Sciatic nerve (tissue), 2 donors: ENCODE data around the gene FFAR3. TPM values are rescaled to one million over a fixed set of nuclear protein-coding genes. Genes with fewer than 3 reads are reported as not detected.
"Not testable (repeated sequence)": the region's sequence is repeated elsewhere in the genome, so short reads cannot be mapped to it uniquely, and the experiment has no call there.

ENCODE experiments used
- ATAC-seq: fragments of 200-7000 bp; cut with Tn5 transposase; one replicate; pipeline ENCODE4 v1.9.1; 2020; ENCODE audit warnings: mild to moderate bottlenecking, moderate library complexity
- DNase-seq: peaks from one replicate; pipeline ENCODE4 v3.0.0-alpha.2; 2020; ENCODE audit warnings: low spot score
- intact Hi-C: fragments of 100-400 bp; cut with DNase I; formaldehyde crosslinking; loops from one replicate; pipeline ENCODE4 v1.14.2; 2022
- total RNA-seq: library from RNA; stranded (reverse); fragmentation: NEBNext Ultra II Directional; extraction: Animal tissue kit (Norgen Biotek cat#: 25700); gene quantifications from one replicate; pipeline ENCODE4 v1.2.1, GENCODE V29; 2021
- donor health status: DM: no; HTN: no; CAD: no.
- donor health status: DM: no; HTN: no; CAD: no.

The FFAR3 gene
- total RNA-seq, 1 donor from 2014 or later: 0.76 TPM

GRCh38 chr19:35392742-35393715 is 34.8 kb downstream of the FFAR3 start:
- DNase-seq (no peak), ATAC-seq (no peak)
- intact Hi-C loops: no loop called here

GRCh38 chr19:35395382-35396199 is 37.3 kb downstream of the FFAR3 start:
- no peak for ATAC-seq
- DNase-seq: no peak
- intact Hi-C loops: no loop called here

- DNase-seq: no peak
- no peak for ATAC-seq
- intact Hi-C loops: no loop called here
Observed at GRCh38 chr19:35396240-35396885, 38.1 kb downstream of the FFAR3 start.

DNA sequence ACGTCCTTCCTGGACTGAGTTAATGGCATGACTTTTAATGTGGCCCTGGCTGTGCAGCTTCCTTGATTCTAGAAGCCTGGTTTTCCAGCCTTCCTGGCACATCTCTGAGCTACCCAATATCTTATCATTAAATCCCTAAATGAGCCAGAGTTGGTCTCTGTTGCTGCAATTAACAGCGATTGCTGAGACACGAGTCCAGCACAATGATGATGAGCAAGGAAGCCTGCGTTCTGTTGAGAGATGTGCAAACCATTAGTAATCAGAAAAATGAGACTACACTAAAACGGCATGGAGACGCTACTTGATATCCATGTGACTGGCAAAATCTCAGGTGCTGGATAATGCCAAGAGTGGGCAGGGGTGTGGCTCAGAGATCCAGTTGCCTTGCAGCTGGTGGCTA is 38.8 kb downstream of the FFAR3 start:
- DNase-seq (no peak), ATAC-seq (no peak)
- intact Hi-C loops: no loop called here

DNA sequence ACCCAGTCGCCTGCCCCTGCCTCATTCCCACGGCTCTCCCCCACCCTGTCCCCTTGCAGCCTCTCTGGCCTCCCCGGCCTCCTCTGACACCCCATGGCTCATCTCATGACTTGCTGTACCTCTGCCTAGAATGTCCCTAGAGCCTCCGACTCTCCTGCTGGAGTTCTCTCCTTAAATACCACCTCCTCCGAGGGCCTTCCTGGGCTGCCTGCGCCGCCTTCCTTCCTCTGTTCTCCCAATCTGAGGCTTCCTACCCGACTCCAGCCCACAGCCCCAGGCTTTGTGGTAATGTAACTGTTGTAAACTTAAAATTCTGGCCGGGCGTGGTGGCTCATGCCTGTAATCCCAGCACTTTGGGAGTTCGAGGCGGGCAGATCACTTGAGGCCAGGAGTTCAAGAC is 40.3 kb downstream of the FFAR3 start:
- intact Hi-C loops: no loop called here
- DNase-seq: no peak
- ATAC-seq: no peak

DNA sequence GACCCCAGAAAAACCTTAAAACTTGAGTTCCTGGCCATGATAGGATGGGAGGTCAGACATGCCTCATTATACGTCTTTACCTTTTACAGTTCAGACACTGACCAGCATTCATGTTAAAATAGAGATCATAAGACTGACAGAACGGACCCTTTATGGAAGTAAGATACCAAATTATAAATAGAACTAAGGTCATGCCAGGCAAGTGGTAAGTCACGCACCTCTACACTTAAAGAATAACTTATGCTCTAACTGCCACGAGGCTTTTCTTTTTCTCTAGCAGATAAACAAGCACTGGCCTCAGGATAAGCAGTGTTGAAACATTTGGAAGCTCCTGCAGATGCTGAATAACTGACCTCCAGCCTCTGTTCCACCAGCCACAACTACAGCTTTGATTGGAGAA is 41.0 kb downstream of the FFAR3 start:
- no peak for DNase-seq
- ATAC-seq: no peak
- intact Hi-C loops: no loop called here

GRCh38 chr19:35399948-35400772 is 41.9 kb downstream of the FFAR3 start:
- ATAC-seq (no peak), DNase-seq (no peak)
- intact Hi-C loops: no loop called here

DNA sequence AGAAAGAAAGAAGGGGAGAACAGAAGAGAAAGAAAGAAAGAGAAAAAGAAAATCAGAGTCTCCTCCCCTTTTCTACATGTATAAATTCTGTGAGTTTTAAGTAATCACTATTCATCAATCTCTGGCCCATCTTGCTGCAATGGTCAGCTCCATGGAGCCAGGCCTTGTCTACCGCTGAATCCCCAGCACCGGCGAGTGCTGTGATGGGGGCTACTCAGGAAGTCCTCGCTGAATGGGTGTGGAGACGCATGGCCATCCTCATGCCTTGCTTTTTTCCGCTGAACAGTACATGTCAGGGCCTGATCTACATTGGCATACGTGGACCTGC is 42.5 kb downstream of the FFAR3 start:
- intact Hi-C loops: no loop called here
- ATAC-seq (no peak), DNase-seq (no peak)

DNA sequence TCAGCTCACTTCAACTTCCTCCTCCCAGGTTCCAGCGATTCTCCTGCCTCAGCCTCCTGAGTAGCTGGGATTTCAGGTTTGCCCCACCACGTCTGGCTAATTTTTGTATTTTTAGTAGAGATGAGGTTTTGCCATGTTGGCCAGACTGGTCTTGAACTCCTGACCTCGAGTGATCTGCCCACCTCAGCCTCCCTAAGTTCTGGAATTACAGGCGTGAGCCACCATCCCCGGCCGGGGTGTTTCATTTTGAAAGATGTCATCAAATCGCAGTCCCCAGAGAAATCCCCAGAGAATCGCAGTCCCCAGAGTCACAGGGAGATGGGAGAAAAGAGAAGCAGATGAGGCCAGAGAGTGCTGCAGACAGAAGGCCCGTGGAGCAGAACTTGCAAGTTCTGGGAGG is 43.2 kb downstream of the FFAR3 start:
- ATAC-seq, intact Hi-C loops, DNase-seq: not testable (repeated sequence)

- intact Hi-C loops: no loop called here
- DNase-seq (no peak), ATAC-seq (no peak)
Observed at GRCh38 chr19:35403116-35403760, 45.0 kb downstream of the FFAR3 start.

GRCh38 chr19:35404879-35405622 is 46.8 kb downstream of the FFAR3 start:
- no peak for DNase-seq
- ATAC-seq: no peak
- intact Hi-C loops: no loop called here

DNA sequence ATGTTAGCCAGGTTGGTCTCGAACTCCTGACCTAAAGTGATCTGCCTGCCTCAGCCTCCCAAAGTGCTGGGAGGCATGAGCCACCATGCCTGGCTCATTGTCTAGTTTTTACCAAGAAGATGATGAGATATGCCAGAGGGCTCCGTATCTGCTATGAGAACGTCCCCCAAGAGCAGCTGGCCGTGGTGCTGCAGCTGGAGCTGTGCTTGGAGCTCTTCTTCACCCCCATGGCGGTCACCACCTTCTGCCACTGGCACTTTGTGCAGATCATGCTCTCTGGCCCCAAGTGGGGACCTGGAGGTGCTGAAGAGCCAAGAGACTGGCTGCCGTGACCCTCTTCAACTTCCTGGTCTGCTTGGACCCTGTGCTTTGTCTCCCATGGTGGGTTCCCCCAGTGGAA is 49.4 kb downstream of the FFAR3 start:
- intact Hi-C loops: no loop called here
- no peak for ATAC-seq
- DNase-seq: no peak

DNA sequence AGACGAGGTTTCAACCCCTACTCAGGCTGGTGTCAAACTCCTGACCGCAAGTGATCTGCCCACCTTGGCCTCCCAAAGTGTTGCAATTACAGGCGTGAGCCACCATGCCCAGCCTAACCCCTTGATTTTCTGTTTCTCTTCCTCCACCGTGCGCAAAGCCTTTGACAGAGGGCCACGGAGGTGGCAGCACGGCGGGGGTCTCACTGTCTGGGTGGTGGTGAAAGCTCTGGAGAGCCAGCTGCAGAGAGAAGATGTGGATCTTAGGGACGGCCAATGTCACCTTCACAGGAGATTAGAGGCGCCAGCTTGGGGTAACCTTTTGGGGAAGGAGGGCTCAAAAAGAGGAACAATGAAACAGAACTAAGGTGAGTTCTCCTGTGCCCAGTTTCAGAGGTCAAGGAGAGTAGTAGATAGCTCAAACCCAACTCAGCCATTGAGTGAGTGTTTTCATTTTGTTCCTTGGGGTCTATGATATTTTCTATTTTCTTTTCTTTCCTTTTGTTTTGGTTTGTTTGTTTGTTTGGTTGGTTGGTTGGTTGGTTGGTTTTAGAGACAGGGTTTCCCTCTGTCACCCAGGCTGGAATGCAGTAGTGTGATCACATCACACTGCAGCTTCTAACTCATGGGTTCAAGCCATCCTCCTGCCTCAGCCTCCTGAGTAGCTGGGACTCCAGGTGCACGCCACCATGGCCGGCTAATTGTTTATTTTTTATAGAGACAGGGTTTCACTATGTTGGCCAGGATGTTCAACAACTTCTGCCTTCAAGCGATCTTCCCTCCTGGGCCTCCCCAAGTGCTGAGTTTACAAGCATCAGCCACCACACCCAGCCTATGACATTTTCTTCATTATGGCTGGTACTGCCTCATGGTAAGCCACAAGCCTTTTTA is 50.3 kb downstream of the FFAR3 start:
- ATAC-seq: no peak
- DNase-seq: no peak
- intact Hi-C loops: no loop called here

GRCh38 chr19:35409191-35409590 is 50.9 kb downstream of the FFAR3 start:
- ATAC-seq (no peak), DNase-seq (no peak)
- intact Hi-C loops: no loop called here
